Activated naive CD4-positive, alpha-beta T cell treated with Interleukin-2 at 50 U/mL for 16 hours (primary cell): ENCODE results near the gene KCNK3.
"Not testable (repeated sequence)": the region's sequence is repeated elsewhere in the genome, so short reads cannot be mapped to it uniquely, and the experiment has no call there.

Source experiments
- DNase-seq: peaks from one replicate; pipeline ENCODE4 v3.0.0-alpha.2; 2020

The KCNK3 gene

GRCh38 chr2:26759845-26760244 is 67.3 kb downstream of the KCNK3 start:
- no peak for DNase-seq

DNA sequence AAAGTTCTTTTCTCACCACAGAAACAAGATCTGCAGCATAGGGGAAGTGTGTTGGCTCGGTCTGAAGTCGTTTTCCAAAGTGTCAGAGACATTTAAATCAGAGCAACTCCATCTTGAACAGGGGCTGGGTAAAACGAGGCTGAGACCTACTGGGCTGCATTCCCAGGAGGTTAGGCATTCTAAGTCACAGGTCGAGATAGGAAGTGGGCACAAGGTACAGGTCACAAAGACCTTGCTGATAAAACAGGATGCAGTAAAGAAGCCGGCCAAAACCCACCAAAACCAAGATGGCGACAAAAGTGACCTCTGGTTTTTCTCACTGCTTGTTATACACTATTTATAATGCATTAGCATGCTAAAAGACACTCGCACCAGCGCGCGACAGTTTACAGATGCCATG is 68.5 kb downstream of the KCNK3 start:
- not testable (repeated sequence) for DNase-seq

- DNase-seq, result no peak
These were observed 70.5 kb downstream of the KCNK3 start for GRCh38 chr2:26763019-26763418.

- DNase-seq, result peak; percentile 85
These were observed 71.8 kb downstream of the KCNK3 start, which contains the start of gene SLC35F6 for GRCh38 chr2:26764078-26764887. Gene SLC35F6, plus strand, starts transcription at chr2:26764284. Its CDS starts 66 bp downstream, at chr2:26764350.

DNA sequence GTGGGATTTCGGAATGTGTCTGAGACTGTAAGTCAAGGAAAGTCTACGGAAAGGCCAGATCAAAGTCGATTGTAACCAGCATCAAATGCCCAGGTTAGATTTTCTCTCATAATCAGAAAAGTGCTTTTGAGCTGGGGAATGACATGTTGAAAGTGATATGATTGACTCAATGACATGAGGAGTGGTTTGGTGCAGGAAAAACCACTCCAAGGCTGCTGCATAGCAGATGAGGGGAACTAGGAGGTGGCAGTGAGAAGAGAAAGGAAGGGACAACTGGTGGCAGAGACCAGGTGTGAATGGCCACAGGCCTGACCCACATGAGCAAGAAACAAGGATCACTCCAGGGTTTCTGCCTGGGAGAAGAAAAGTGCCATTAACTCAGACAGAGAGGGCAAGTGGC is 72.4 kb downstream of the KCNK3 start:
- no peak for DNase-seq

DNA sequence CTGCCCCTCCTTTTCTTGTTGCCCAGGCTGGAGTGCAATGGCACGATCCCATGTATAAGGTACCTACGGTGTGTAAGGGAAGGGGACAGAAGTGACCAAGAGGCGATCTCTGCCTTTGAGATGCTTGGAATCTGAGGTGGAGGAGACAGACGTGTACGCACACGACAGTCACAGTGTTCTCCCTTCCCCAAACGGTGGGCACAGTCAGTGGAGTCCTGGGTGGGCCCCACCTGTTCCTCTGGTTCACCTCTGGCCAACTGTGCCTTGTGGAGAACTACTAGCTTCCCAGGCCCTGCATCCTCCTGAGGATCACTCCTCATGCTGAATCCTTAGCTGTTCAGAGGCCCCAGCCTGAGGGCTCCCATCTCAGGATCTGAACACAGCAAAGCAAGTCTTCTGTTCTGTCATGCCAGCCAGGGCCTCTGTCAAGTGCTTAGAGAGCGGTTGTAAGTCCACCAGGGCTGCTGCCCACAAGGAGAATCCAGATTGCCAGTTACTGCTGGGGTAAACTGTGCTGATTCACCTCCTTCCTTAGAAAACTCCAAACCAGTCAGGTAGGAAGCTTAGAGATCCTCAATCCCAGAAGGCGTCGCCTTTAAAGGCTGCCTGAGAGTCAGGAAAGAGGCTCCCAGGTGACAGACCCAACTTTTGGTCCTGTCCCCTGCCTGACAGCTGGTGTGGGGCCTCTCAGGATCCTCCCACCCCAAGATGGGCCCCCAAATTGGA is 73.1 kb downstream of the KCNK3 start:
- DNase-seq, result no peak

DNA sequence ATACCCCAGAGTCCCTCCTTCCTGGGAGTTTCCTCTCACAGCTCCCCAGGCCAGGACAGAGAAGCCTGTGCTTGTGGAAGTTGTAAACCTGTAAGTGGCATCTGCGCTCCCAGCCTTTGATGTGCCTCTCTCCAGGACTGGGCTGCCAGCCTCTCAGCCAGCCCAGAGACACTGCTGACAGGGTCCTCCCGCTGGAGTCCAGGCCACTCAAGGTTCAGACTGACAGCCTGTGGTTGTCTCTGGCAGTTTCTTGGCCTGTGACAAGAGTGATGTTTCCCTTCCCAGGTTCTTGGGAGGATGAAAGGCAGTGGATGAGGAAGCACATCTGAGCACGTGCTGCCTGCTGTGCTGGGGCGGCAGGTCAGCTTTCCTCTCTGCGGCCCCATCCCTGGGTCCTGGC is 74.6 kb downstream of the KCNK3 start:
- no peak for DNase-seq

DNA sequence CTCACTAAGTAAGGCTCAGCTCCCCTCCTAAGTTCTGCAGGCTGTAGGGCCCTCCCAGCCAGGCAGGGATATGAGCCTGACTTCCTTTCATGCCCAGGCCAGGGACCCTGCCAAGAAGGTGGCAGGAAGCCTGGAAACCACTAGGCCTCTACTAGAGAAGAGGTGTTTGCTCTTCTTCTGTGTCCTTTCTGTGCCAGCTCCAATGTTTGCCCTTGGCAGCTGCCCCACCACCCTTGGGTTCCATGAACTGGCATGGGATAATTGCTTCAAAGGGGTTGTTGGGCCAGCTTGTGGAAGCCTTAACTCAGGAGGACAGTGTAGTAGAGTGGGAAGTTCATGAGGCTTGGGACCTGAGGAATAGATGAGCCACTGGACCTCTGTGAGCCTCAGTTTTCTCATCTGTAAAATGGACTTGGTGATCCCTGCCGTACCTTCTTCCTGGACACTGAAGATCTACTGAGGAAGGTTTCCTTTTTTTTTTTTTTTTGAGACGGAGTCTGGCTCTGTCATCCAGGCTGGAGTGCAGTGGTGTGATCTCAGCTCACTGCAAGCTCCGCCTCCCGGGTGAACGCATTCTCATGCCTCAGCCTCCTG is 75.5 kb downstream of the KCNK3 start:
- no peak for DNase-seq

- DNase-seq, result no peak
These were observed 76.2 kb downstream of the KCNK3 start for GRCh38 chr2:26768759-26769088.

- no peak for DNase-seq
These were observed 76.7 kb downstream of the KCNK3 start for GRCh38 chr2:26769089-26769761.

DNA sequence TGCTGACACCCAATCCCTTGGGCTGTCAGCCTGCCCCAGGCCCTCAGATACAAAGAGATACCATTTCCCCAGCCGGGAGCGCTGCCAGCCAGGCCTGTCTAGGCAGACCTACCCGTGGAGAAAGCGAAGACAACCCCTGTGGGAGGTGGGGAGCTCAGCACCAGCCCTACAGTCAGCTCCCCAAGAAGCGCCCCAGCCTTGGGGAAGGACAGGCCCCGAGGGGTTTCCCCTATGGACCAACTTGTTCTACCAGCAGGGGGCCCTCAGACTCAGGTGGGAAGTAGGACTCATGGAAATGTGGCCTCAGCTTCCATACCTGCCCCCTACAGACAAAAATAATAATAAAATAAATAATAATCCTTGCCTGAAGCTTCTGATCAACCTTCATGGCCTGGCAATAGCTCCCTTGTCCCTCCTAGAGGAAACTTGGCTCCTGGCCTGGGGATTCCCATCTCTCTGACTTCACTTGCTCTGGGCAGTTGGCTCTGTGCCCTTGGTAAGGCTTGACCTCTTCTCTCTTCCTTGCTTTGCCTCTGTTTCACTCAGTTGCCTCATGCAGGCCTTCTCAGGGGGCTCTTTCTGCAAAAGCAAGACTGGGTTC is 78.6 kb downstream of the KCNK3 start:
- no peak for DNase-seq

GRCh38 chr2:26772064-26773001 is 79.8 kb downstream of the KCNK3 start:
- no peak for DNase-seq

DNA sequence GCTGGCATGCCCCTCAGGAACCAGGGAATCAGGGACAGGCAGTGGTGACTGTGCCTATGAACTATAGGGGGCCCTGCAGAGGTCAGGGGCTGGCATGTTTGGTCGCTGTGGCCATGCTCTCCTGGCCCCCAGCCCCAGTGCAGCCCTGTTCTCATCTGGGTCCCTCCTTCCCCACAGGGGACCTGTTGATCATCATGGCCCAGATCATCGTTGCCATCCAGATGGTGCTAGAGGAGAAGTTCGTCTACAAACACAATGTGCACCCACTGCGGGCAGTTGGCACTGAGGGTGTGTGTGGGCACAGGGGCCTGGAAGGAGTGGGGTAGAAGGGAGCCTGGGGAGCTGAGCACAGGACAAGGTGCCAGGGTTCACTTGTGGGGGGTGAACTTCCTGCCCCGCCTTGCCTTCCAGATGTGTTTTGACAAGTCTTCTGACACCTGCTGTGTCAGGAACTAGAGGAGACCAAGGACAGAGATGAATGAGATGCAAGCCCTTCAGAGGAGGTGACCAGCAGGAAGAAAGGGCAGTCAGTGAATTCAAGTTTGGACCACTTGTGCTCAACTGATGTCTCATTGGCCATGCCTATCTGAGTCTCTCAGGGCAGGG is 83.8 kb downstream of the KCNK3 start:
- no peak for DNase-seq

DNA sequence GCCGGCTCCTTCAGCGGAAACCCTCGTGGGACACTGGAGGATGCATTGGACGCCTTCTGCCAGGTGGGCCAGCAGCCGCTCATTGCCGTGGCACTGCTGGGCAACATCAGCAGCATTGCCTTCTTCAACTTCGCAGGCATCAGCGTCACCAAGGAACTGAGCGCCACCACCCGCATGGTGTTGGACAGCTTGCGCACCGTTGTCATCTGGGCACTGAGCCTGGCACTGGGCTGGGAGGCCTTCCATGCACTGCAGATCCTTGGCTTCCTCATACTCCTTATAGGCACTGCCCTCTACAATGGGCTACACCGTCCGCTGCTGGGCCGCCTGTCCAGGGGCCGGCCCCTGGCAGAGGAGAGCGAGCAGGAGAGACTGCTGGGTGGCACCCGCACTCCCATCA is 85.6 kb downstream of the KCNK3 start:
- no peak for DNase-seq

GRCh38 chr2:26778507-26778906 is 86.0 kb downstream of the KCNK3 start:
- DNase-seq, result no peak

- DNase-seq, result no peak
These were observed 87.8 kb downstream of the KCNK3 start for GRCh38 chr2:26780203-26780760.
